ENCODE measurements around the gene MMP17. TPM values are rescaled to one million over a fixed set of nuclear protein-coding genes. Genes with fewer than 3 reads are reported as not detected.
A peak's percentile ranks its signal among the peaks of the same experiment; 100 is the strongest.

Gene MMP17
- total RNA-seq, 1 donor from 2014 or later = 0.69 TPM

GRCh38 chr12:131854861-131855476 lies 26.8 kb downstream of the MMP17 start:
- TF ChIP-seq, protein P1, sequence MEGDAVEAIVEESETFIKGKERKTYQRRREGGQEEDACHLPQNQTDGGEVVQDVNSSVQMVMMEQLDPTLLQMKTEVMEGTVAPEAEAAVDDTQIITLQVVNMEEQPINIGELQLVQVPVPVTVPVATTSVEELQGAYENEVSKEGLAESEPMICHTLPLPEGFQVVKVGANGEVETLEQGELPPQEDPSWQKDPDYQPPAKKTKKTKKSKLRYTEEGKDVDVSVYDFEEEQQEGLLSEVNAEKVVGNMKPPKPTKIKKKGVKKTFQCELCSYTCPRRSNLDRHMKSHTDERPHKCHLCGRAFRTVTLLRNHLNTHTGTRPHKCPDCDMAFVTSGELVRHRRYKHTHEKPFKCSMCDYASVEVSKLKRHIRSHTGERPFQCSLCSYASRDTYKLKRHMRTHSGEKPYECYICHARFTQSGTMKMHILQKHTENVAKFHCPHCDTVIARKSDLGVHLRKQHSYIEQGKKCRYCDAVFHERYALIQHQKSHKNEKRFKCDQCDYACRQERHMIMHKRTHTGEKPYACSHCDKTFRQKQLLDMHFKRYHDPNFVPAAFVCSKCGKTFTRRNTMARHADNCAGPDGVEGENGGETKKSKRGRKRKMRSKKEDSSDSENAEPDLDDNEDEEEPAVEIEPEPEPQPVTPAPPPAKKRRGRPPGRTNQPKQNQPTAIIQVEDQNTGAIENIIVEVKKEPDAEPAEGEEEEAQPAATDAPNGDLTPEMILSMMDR (conservative IDR thresholded peaks at IDR 0.05; ENCODE audit: low read depth, low read length) = no peak

DNA sequence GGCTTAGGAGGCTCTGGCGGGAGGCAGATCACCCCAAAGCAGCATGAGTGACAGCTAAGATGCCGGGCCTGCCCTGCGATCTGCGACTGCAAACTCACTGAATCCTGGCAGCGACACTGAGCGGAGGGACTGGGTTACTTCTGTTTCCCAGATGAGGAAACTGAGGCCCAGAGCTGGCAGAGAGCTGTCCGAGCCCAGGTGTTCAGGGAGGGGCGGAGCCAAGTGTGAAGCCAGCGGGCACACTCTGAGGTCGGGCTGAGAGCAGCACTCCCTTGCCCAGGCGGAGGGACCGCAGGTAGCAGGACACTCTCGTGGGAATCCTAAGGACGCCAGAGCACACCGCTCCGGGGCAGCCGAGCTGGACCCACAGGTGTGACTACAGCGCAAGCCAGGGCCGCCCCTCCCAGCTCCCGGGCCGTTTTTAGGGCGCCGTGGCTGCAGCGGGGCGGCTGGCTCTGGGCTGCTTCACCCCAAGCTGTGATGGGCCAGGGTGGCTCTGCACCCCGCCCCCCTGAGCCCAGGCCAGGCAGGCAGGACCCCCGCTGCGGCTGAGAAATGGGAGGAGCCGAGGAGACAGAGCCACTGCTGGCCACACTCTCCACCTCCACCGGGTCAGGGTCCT lies 27.4 kb downstream of the MMP17 start:
- H3K4me3 ChIP-seq (ENCODE audit: low read depth, low read length) = no peak overlapping the region
- DNase-seq (ENCODE audit: low read depth) = no peak
- TF ChIP-seq, protein P1 (conservative IDR thresholded peaks at IDR 0.05; ENCODE audit: low read depth, low read length) = no peak

More at GRCh38 chr12:131854861-131855476, 26.8 kb downstream of the MMP17 start:
- no peak for DNase-seq (ENCODE audit: low read depth)
- no peak overlapping the region for H3K4me3 ChIP-seq (ENCODE audit: low read depth, low read length)

DNA sequence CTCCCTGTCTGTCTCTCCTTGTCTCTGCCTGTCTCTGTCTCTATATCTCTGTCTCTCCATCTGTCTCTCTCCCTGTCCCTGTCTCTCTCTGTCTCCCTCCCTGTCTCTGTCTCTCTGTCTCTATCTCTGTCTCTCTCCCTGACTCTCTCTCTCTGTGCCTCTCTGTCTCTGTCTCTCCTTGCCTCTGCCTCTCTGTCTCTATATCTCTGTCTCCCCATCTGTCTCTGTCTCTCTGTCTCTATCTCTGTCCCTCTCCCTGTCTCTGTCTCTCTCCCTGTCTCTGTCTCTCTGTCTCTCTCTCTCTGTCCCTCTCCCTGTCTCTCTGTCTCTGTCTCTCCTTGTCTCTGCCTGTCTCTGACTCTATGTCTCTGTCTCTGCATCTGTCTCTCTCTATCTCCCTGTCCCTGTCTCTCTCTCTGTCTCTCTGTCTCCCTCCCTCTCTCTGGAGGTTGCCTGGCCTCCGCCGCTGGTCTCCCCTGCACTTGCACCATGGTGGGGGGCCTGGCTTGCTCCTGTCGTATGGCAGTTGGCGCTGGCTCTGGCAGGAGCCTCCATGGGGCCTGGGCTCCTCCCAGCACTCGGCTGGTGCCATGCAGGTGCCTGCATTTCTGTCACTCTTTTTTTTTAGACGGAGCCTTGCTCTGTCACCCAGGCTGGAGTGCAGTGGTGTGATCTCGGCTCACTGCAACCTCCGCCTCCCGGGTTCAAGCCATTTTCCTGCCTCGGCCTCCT lies 28.3 kb downstream of the MMP17 start:
- no peak overlapping the region for H3K4me3 ChIP-seq (ENCODE audit: low read depth, low read length)
- TF ChIP-seq, protein P1 (conservative IDR thresholded peaks at IDR 0.05; ENCODE audit: low read depth, low read length) = no peak
- no peak for DNase-seq (ENCODE audit: low read depth)

GRCh38 chr12:131857908-131858850 lies 30.0 kb downstream of the MMP17 start:
- TF ChIP-seq, protein P1 (conservative IDR thresholded peaks at IDR 0.05; ENCODE audit: low read depth, low read length) = no peak
- H3K4me3 ChIP-seq (ENCODE audit: low read depth, low read length) = no peak overlapping the region
- DNase-seq (ENCODE audit: low read depth) = no peak

GRCh38 chr12:131860472-131861260 lies 32.5 kb downstream of the MMP17 start:
- peak; percentile 36 for DNase-seq (ENCODE audit: low read depth)
- TF ChIP-seq, protein P1 (conservative IDR thresholded peaks at IDR 0.05; ENCODE audit: low read depth, low read length) = no peak
- peak overlapping the region; percentile 33 for H3K4me3 ChIP-seq (ENCODE audit: low read depth, low read length)

Measured in epithelial cell of proximal tubule (primary cell).